ENCODE data around the gene NAV2.

NAV2 gene

GRCh38 chr11:20000351-20001134 is 287.9 kb downstream of the NAV2 start:
- no peak for ATAC-seq
- no peak for TF ChIP-seq ESRRG (CRISPR knock-in tag; IDR thresholded peaks at IDR 0.05)
- TF ChIP-seq OSR1 (CRISPR knock-in tag; IDR thresholded peaks at IDR 0.05) = no peak
- no peak for TF ChIP-seq ZC3H10 (CRISPR knock-in tag; IDR thresholded peaks at IDR 0.05)
- TF ChIP-seq, protein P1, sequence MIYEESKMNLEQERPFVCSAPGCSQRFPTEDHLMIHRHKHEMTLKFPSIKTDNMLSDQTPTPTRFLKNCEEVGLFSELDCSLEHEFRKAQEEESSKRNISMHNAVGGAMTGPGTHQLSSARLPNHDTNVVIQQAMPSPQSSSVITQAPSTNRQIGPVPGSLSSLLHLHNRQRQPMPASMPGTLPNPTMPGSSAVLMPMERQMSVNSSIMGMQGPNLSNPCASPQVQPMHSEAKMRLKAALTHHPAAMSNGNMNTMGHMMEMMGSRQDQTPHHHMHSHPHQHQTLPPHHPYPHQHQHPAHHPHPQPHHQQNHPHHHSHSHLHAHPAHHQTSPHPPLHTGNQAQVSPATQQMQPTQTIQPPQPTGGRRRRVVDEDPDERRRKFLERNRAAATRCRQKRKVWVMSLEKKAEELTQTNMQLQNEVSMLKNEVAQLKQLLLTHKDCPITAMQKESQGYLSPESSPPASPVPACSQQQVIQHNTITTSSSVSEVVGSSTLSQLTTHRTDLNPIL (CRISPR knock-in tag; IDR thresholded peaks at IDR 0.05; ENCODE audit: low read depth) = no peak
- TF ChIP-seq CSDC2 (CRISPR knock-in tag; IDR thresholded peaks at IDR 0.05) = no peak
- no peak for TF ChIP-seq ZNF8 (CRISPR knock-in tag; IDR thresholded peaks at IDR 0.05)
- TF ChIP-seq, protein P2, sequence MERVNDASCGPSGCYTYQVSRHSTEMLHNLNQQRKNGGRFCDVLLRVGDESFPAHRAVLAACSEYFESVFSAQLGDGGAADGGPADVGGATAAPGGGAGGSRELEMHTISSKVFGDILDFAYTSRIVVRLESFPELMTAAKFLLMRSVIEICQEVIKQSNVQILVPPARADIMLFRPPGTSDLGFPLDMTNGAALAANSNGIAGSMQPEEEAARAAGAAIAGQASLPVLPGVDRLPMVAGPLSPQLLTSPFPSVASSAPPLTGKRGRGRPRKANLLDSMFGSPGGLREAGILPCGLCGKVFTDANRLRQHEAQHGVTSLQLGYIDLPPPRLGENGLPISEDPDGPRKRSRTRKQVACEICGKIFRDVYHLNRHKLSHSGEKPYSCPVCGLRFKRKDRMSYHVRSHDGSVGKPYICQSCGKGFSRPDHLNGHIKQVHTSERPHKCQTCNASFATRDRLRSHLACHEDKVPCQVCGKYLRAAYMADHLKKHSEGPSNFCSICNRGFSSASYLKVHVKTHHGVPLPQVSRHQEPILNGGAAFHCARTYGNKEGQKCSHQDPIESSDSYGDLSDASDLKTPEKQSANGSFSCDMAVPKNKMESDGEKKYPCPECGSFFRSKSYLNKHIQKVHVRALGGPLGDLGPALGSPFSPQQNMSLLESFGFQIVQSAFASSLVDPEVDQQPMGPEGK (CRISPR knock-in tag; IDR thresholded peaks at IDR 0.05; ENCODE audit: borderline replicate concordance) = no peak
- TF ChIP-seq, protein P3, sequence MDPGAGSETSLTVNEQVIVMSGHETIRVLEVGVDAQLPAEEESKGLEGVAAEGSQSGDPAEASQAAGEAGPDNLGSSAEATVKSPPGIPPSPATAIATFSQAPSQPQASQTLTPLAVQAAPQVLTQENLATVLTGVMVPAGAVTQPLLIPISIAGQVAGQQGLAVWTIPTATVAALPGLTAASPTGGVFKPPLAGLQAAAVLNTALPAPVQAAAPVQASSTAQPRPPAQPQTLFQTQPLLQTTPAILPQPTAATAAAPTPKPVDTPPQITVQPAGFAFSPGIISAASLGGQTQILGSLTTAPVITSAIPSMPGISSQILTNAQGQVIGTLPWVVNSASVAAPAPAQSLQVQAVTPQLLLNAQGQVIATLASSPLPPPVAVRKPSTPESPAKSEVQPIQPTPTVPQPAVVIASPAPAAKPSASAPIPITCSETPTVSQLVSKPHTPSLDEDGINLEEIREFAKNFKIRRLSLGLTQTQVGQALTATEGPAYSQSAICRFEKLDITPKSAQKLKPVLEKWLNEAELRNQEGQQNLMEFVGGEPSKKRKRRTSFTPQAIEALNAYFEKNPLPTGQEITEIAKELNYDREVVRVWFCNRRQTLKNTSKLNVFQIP (CRISPR knock-in tag; IDR thresholded peaks at IDR 0.05; ENCODE audit: borderline replicate concordance, low read depth) = no peak
- no peak for TF ChIP-seq CSRNP3 (CRISPR knock-in tag; IDR thresholded peaks at IDR 0.05)
- TF ChIP-seq TOX (CRISPR knock-in tag; IDR thresholded peaks at IDR 0.05; ENCODE audit: borderline replicate concordance) = no peak
- no peak for TF ChIP-seq ZNF565 (CRISPR knock-in tag; conservative IDR thresholded peaks at IDR 0.05; ENCODE audit: low read depth)
- TF ChIP-seq ZFP30 (CRISPR knock-in tag; IDR thresholded peaks at IDR 0.05) = no peak

GRCh38 chr11:20002312-20003216 is 289.9 kb downstream of the NAV2 start:
- TF ChIP-seq, protein P3 (CRISPR knock-in tag; IDR thresholded peaks at IDR 0.05; ENCODE audit: borderline replicate concordance, low read depth) = no peak
- TF ChIP-seq, protein P2 (CRISPR knock-in tag; IDR thresholded peaks at IDR 0.05; ENCODE audit: borderline replicate concordance) = no peak
- TF ChIP-seq, protein P1 (CRISPR knock-in tag; IDR thresholded peaks at IDR 0.05; ENCODE audit: low read depth) = no peak
- TF ChIP-seq CSDC2 (CRISPR knock-in tag; IDR thresholded peaks at IDR 0.05) (no peak), BACH2 (CRISPR knock-in tag; IDR thresholded peaks at IDR 0.05; ENCODE audit: borderline replicate concordance) (no peak), TSHZ2 (CRISPR knock-in tag; IDR thresholded peaks at IDR 0.05) (no peak), ZNF70 (CRISPR knock-in tag; IDR thresholded peaks at IDR 0.05) (no peak), ZFP30 (CRISPR knock-in tag; IDR thresholded peaks at IDR 0.05) (no peak), ARNTL (CRISPR knock-in tag; IDR thresholded peaks at IDR 0.05; ENCODE audit: borderline replicate concordance, low read depth) (no peak), GLIS3 (CRISPR knock-in tag; IDR thresholded peaks at IDR 0.05) (no peak), ZNF8 (CRISPR knock-in tag; IDR thresholded peaks at IDR 0.05) (no peak), SNAI2 (CRISPR knock-in tag; IDR thresholded peaks at IDR 0.05) (no peak), ZNF565 (CRISPR knock-in tag; conservative IDR thresholded peaks at IDR 0.05; ENCODE audit: low read depth) (no peak)
- ATAC-seq = no peak

Data from SK-N-SH treated with all-trans-retinoic acid at 6 μM for 48 hours (cell line).